ENCODE data around the gene VAV3.
"Not testable (repeated sequence)": the region's sequence is repeated elsewhere in the genome, so short reads cannot be mapped to it uniquely, and the experiment has no call there.

Gene VAV3

GRCh38 chr1:107895403-107896191, 69.4 kb downstream of the VAV3 start:
- TF ChIP-seq POLR2AphosphoS5 (IDR thresholded peaks at IDR 0.05; ENCODE audit: low read depth) (no peak), REST (IDR thresholded peaks at IDR 0.05; ENCODE audit: insufficient replicate concordance, low read depth) (no peak), GABPA (IDR thresholded peaks at IDR 0.05; ENCODE audit: low read depth) (no peak), CTCF (IDR thresholded peaks at IDR 0.05; ENCODE audit: insufficient read depth, low read length) (no peak), SPI1 (IDR thresholded peaks at IDR 0.05; ENCODE audit: borderline replicate concordance, low read depth) (no peak)
- no peaks in the 10 kb centered on the region for H3K27me3 ChIP-seq (ENCODE audit: insufficient read depth, poor library complexity, severe bottlenecking)
- H3K4me3 ChIP-seq (replicated peaks; ENCODE audit: insufficient read depth, low read length) = no peak overlapping the region
- DNase-seq (ENCODE audit: low read depth in 1 of 2, low spot score in 1 of 2) = no peak
- peak overlapping the region; percentile 44 for H3K27ac ChIP-seq (replicated peaks)

- peak overlapping the region; percentile 44 for H3K27ac ChIP-seq (replicated peaks)
- no peaks in the 10 kb centered on the region for H3K27me3 ChIP-seq (ENCODE audit: insufficient read depth, poor library complexity, severe bottlenecking)
- no peak overlapping the region for H3K4me3 ChIP-seq (replicated peaks; ENCODE audit: insufficient read depth, low read length)
- no peak for TF ChIP-seq POLR2AphosphoS5 (IDR thresholded peaks at IDR 0.05; ENCODE audit: low read depth)
- no peak for TF ChIP-seq CTCF (IDR thresholded peaks at IDR 0.05; ENCODE audit: insufficient read depth, low read length)
- TF ChIP-seq GABPA (IDR thresholded peaks at IDR 0.05; ENCODE audit: low read depth) = no peak
- no peak for TF ChIP-seq REST (IDR thresholded peaks at IDR 0.05; ENCODE audit: insufficient replicate concordance, low read depth)
- no peak; the same call in 1 of the 2 replicates for TF ChIP-seq SPI1 (IDR thresholded peaks at IDR 0.05; ENCODE audit: borderline replicate concordance, low read depth)
- no peak for DNase-seq (ENCODE audit: low read depth in 1 of 2, low spot score in 1 of 2)
Measured at GRCh38 chr1:107894605-107895004, 70.4 kb downstream of the VAV3 start.

GRCh38 chr1:107893350-107893749, 71.6 kb downstream of the VAV3 start:
- not testable (repeated sequence) for DNase-seq (ENCODE audit: low read depth in 1 of 2, low spot score in 1 of 2); H3K4me3 ChIP-seq (replicated peaks; ENCODE audit: insufficient read depth, low read length); H3K27me3 ChIP-seq (ENCODE audit: insufficient read depth, poor library complexity, severe bottlenecking); H3K27ac ChIP-seq (replicated peaks)

- Histone ChIP-seq H3K27me3 (ENCODE audit: insufficient read depth, poor library complexity, severe bottlenecking) (no peaks in the 10 kb centered on the region), H3K27ac (replicated peaks) (no peak overlapping the region), H3K4me3 (replicated peaks; ENCODE audit: insufficient read depth, low read length) (no peak overlapping the region)
- TF ChIP-seq CTCF (IDR thresholded peaks at IDR 0.05; ENCODE audit: insufficient read depth, low read length) (no peak), REST (IDR thresholded peaks at IDR 0.05; ENCODE audit: insufficient replicate concordance, low read depth) (no peak), GABPA (IDR thresholded peaks at IDR 0.05; ENCODE audit: low read depth) (no peak)
- no peak for DNase-seq (ENCODE audit: low read depth in 1 of 2, low spot score in 1 of 2)
Measured at GRCh38 chr1:107889524-107889923, 75.5 kb downstream of the VAV3 start.
